Measurements from ENCODE around the gene CRY1. TPM values are rescaled to one million over a fixed set of nuclear protein-coding genes. Genes with fewer than 3 reads are reported as not detected.

The CRY1 gene
- total RNA-seq, 1 experiment from 2014 or later = 19.4 TPM

- no peaks in the 10 kb centered on the region for H3K9me3 Mint-ChIP-seq (ENCODE audit: unreplicated experiment)
- H3K27ac Mint-ChIP-seq (ENCODE audit: unreplicated experiment) = peak overlapping the region; percentile 48
- intact Hi-C loops (cut with micrococcal nuclease; ENCODE audit: unreplicated experiment) = no loop called here
- no peak for TF ChIP-seq CTCF (IDR thresholded peaks at IDR 0.05; ENCODE audit: insufficient read depth in 1 of 2, low read depth in 1 of 2, low read length in 1 of 2, severe bottlenecking in 1 of 2, unreplicated experiment in 1 of 2)
- H3K4me3 Mint-ChIP-seq (ENCODE audit: unreplicated experiment) = no peak overlapping the region
- Histone ChIP-seq H3K27me3 (replicated peaks; ENCODE audit: control insufficient read depth, insufficient read depth, low read length) (no peaks in the 10 kb centered on the region), H3K4me3 (ENCODE audit: low read depth, low read length) (no peak overlapping the region), H3K4me1 (peaks cover 48% of the 10 kb centered on the region), H3K9me3 (no peaks in the 10 kb centered on the region), H3K36me3 (ENCODE audit: control insufficient read depth, insufficient read depth, low read length) (no peaks in the 10 kb centered on the region)
- no TSS peak for BruUV-seq (replicated peaks)
- ChIA-PET CTCF (no interaction called here), POLR2A (no interaction called here)
- no peak for DNase-seq
- no peaks in the 10 kb centered on the region for H3K27me3 Mint-ChIP-seq (ENCODE audit: insufficient read depth, unreplicated experiment)
- H3K36me3 Mint-ChIP-seq (ENCODE audit: insufficient read depth, unreplicated experiment) = peaks cover 16% of the 10 kb centered on the region
- H3K4me1 Mint-ChIP-seq (ENCODE audit: low read depth, unreplicated experiment) = peaks cover 21% of the 10 kb centered on the region
Measured at GRCh38 chr12:106975098-106975497, 118.3 kb downstream of the CRY1 start.

- CTCF ChIA-PET = no interaction called here
- Mint-ChIP-seq H3K9me3 (ENCODE audit: unreplicated experiment) (no peaks in the 10 kb centered on the region), H3K4me3 (ENCODE audit: unreplicated experiment) (no peak overlapping the region), H3K27ac (ENCODE audit: unreplicated experiment) (peak overlapping the region; percentile 48), H3K27me3 (ENCODE audit: insufficient read depth, unreplicated experiment) (no peaks in the 10 kb centered on the region), H3K36me3 (ENCODE audit: insufficient read depth, unreplicated experiment) (peaks cover 16% of the 10 kb centered on the region), H3K4me1 (ENCODE audit: low read depth, unreplicated experiment) (peaks cover 21% of the 10 kb centered on the region)
- H3K9me3 ChIP-seq = no peaks in the 10 kb centered on the region
- DNase-seq = no peak
- H3K4me1 ChIP-seq = peaks cover 48% of the 10 kb centered on the region
- no TSS peak for BruUV-seq (replicated peaks)
- POLR2A ChIA-PET = no interaction called here
- intact Hi-C loops (cut with micrococcal nuclease; ENCODE audit: unreplicated experiment) = no loop called here
- H3K36me3 ChIP-seq (ENCODE audit: control insufficient read depth, insufficient read depth, low read length) = no peaks in the 10 kb centered on the region
- TF ChIP-seq CTCF (IDR thresholded peaks at IDR 0.05; ENCODE audit: insufficient read depth in 1 of 2, low read depth in 1 of 2, low read length in 1 of 2, severe bottlenecking in 1 of 2, unreplicated experiment in 1 of 2) = no peak
- H3K4me3 ChIP-seq (ENCODE audit: low read depth, low read length) = no peak overlapping the region
- no peaks in the 10 kb centered on the region for H3K27me3 ChIP-seq (replicated peaks; ENCODE audit: control insufficient read depth, insufficient read depth, low read length)
Measured at GRCh38 chr12:106974511-106974910, 118.8 kb downstream of the CRY1 start.

- peaks cover 48% of the 10 kb centered on the region for H3K4me1 ChIP-seq
- no peak overlapping the region for H3K27ac Mint-ChIP-seq (ENCODE audit: unreplicated experiment)
- no peaks in the 10 kb centered on the region for H3K9me3 Mint-ChIP-seq (ENCODE audit: unreplicated experiment)
- no peaks in the 10 kb centered on the region for H3K36me3 ChIP-seq (ENCODE audit: control insufficient read depth, insufficient read depth, low read length)
- DNase-seq = no peak
- H3K9me3 ChIP-seq = no peaks in the 10 kb centered on the region
- H3K4me1 Mint-ChIP-seq (ENCODE audit: low read depth, unreplicated experiment) = peaks cover 21% of the 10 kb centered on the region
- intact Hi-C loops (cut with micrococcal nuclease; ENCODE audit: unreplicated experiment) = no loop called here
- H3K27me3 Mint-ChIP-seq (ENCODE audit: insufficient read depth, unreplicated experiment) = no peaks in the 10 kb centered on the region
- ChIA-PET CTCF (no interaction called here), POLR2A (no interaction called here)
- peaks cover 16% of the 10 kb centered on the region for H3K36me3 Mint-ChIP-seq (ENCODE audit: insufficient read depth, unreplicated experiment)
- TF ChIP-seq CTCF (IDR thresholded peaks at IDR 0.05; ENCODE audit: insufficient read depth in 1 of 2, low read depth in 1 of 2, low read length in 1 of 2, severe bottlenecking in 1 of 2, unreplicated experiment in 1 of 2) = no peak
- H3K4me3 ChIP-seq (ENCODE audit: low read depth, low read length) = no peak overlapping the region
- BruUV-seq (replicated peaks) = no TSS peak
- H3K27me3 ChIP-seq (replicated peaks; ENCODE audit: control insufficient read depth, insufficient read depth, low read length) = no peaks in the 10 kb centered on the region
- H3K4me3 Mint-ChIP-seq (ENCODE audit: unreplicated experiment) = no peak overlapping the region
Measured at GRCh38 chr12:106973545-106973944, 119.8 kb downstream of the CRY1 start.
